Loucy (cell line): ENCODE data around the gene RUVBL2.

Source experiments
- EZH2phosphoT487 ChIP-seq: fragments of 200-600 bp; IDR thresholded peaks from 2 replicates; pipeline ENCODE4 v1.6.1; 2018; ENCODE audit warnings: antibody characterized with exemption, mild to moderate bottlenecking, moderate library complexity, borderline replicate concordance
- TF ChIP-seq, protein P1 (sequence below): fragments of 200-600 bp; sonication (generic); conservative IDR thresholded peaks from 2 replicates; pipeline ENCODE4 v1.5.1; 2014; ENCODE audit warnings: mild to moderate bottlenecking, antibody characterized with exemption, low read length

DNA sequence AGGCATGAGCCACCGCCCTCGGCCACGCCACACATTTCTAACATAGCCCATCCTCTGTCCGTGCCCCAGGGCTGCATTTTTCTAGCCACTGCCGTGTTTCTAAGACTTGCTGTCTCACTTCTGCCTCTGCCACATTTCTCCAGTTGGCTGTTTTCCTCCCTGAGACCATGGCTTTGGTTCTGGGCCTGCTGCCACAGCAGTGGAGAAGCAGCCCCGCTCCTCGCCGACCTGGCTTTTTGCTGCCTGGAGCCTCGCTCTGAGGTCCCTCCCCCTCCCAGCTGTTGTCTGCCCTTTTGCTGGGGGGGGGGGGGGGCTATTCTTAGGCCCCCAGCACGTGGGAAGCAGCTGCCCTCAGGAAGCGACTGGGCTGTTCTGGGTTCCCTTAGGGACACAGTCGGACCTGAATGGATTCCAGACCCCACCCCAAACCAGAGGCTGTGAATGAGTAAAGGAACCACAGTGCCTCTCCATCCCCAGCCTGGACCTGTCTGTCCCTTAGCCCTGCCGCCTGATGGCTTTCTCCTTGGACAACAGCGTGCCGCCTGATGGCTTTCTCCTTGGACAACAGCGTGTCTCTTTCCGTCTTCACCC, 3.9 kb upstream of the RUVBL2 start:
- TF ChIP-seq, protein P1, sequence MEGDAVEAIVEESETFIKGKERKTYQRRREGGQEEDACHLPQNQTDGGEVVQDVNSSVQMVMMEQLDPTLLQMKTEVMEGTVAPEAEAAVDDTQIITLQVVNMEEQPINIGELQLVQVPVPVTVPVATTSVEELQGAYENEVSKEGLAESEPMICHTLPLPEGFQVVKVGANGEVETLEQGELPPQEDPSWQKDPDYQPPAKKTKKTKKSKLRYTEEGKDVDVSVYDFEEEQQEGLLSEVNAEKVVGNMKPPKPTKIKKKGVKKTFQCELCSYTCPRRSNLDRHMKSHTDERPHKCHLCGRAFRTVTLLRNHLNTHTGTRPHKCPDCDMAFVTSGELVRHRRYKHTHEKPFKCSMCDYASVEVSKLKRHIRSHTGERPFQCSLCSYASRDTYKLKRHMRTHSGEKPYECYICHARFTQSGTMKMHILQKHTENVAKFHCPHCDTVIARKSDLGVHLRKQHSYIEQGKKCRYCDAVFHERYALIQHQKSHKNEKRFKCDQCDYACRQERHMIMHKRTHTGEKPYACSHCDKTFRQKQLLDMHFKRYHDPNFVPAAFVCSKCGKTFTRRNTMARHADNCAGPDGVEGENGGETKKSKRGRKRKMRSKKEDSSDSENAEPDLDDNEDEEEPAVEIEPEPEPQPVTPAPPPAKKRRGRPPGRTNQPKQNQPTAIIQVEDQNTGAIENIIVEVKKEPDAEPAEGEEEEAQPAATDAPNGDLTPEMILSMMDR = no peak
- no peak for TF ChIP-seq EZH2phosphoT487
